NB4 (cell line): ENCODE results near the gene TAF6L.

ENCODE experiments used
- CTCF ChIP-seq: IDR thresholded peaks from one replicate; pipeline ENCODE4 v1.5.1; 2012; ENCODE audit warnings: low read depth, low read length
- MAX ChIP-seq: IDR thresholded peaks from 2 replicates; pipeline ENCODE4 v1.6.1; 2011; ENCODE audit warnings: low read depth, low read length
- MYC ChIP-seq: IDR thresholded peaks from 2 replicates; pipeline ENCODE4 v1.6.1; 2011; ENCODE audit warnings: low read depth, low read length
- POLR2A ChIP-seq: IDR thresholded peaks from 2 replicates; pipeline ENCODE4 v1.6.1; 2011; ENCODE audit warnings: mild to moderate bottlenecking; ENCODE audit not compliant: insufficient read length; ENCODE audit errors: extremely low read depth

- TF ChIP-seq MAX (no peak), POLR2A (no peak), MYC (no peak), CTCF (no peak)
Observed at GRCh38 chr11:62799486-62799885, 28.3 kb downstream of the TAF6L start.
